ENCODE measurements around the gene GCK.

GCK gene

GRCh38 chr7:44189286-44189992, at the start of gene GCK:
GCK (minus strand) TSS chr7:44189439; CDS start chr7:44188953, 486 bp downstream.
- DNase-seq (ENCODE audit: low read depth in 4 of 4, low spot score in 1 of 4): no peak

- no peak for DNase-seq (ENCODE audit: low read depth in 4 of 4, low spot score in 1 of 4)
These were observed 49.0 kb upstream of the GCK start for GRCh38 chr7:44238116-44238695.

GRCh38 chr7:44237696-44238095, 48.5 kb upstream of the GCK start:
- no peak for DNase-seq (ENCODE audit: low read depth in 4 of 4, low spot score in 1 of 4)

- DNase-seq (ENCODE audit: low read depth in 4 of 4, low spot score in 1 of 4): no peak
These were observed 47.1 kb upstream of the GCK start for GRCh38 chr7:44236333-44236728.

GRCh38 chr7:44235582-44236332, 46.5 kb upstream of the GCK start:
- no peak for DNase-seq (ENCODE audit: low read depth in 4 of 4, low spot score in 1 of 4)

- no peak for DNase-seq (ENCODE audit: low read depth in 4 of 4, low spot score in 1 of 4)
These were observed 45.8 kb upstream of the GCK start for GRCh38 chr7:44235066-44235465.

- no peak for DNase-seq (ENCODE audit: low read depth in 4 of 4, low spot score in 1 of 4)
These were observed 43.9 kb upstream of the GCK start for GRCh38 chr7:44232901-44233715.

GRCh38 chr7:44232396-44232795, 43.2 kb upstream of the GCK start:
- DNase-seq (ENCODE audit: low read depth in 4 of 4, low spot score in 1 of 4): no peak

- no peak for DNase-seq (ENCODE audit: low read depth in 4 of 4, low spot score in 1 of 4)
These were observed 41.8 kb upstream of the GCK start for GRCh38 chr7:44231088-44231487.

- DNase-seq (ENCODE audit: low read depth in 4 of 4, low spot score in 1 of 4): no peak
These were observed 41.0 kb upstream of the GCK start for GRCh38 chr7:44230286-44230685.

- DNase-seq (ENCODE audit: low read depth in 4 of 4, low spot score in 1 of 4): no peak
These were observed 40.4 kb upstream of the GCK start for GRCh38 chr7:44229546-44230105.

- DNase-seq (ENCODE audit: low read depth in 4 of 4, low spot score in 1 of 4): no peak
These were observed 39.5 kb upstream of the GCK start for GRCh38 chr7:44228571-44229350.

GRCh38 chr7:44227911-44228310, 38.7 kb upstream of the GCK start:
- DNase-seq (ENCODE audit: low read depth in 4 of 4, low spot score in 1 of 4): no peak

GRCh38 chr7:44226396-44226753, 37.1 kb upstream of the GCK start:
- DNase-seq (ENCODE audit: low read depth in 4 of 4, low spot score in 1 of 4): no peak

GRCh38 chr7:44225566-44226395, 36.5 kb upstream of the GCK start:
- no peak for DNase-seq (ENCODE audit: low read depth in 4 of 4, low spot score in 1 of 4)

- DNase-seq (ENCODE audit: low read depth in 4 of 4, low spot score in 1 of 4): no peak
These were observed 35.8 kb upstream of the GCK start for GRCh38 chr7:44224974-44225565.

GRCh38 chr7:44224080-44224973, 35.1 kb upstream of the GCK start:
- no peak for DNase-seq (ENCODE audit: low read depth in 4 of 4, low spot score in 1 of 4)

Measured in stimulated activated CD4-positive, alpha-beta T cell treated with anti-CD3 and anti-CD28 coated beads, Interleukin-1b, Interleukin-23, amount 100 ng/mL, for 24 hours (primary cell).